ENCODE measurements around the gene SEMA5B. TPM values are rescaled to one million over a fixed set of nuclear protein-coding genes. Genes with fewer than 3 reads are reported as not detected.

Gene SEMA5B
- total RNA-seq, 1 experiment from 2014 or later: not detected

DNA sequence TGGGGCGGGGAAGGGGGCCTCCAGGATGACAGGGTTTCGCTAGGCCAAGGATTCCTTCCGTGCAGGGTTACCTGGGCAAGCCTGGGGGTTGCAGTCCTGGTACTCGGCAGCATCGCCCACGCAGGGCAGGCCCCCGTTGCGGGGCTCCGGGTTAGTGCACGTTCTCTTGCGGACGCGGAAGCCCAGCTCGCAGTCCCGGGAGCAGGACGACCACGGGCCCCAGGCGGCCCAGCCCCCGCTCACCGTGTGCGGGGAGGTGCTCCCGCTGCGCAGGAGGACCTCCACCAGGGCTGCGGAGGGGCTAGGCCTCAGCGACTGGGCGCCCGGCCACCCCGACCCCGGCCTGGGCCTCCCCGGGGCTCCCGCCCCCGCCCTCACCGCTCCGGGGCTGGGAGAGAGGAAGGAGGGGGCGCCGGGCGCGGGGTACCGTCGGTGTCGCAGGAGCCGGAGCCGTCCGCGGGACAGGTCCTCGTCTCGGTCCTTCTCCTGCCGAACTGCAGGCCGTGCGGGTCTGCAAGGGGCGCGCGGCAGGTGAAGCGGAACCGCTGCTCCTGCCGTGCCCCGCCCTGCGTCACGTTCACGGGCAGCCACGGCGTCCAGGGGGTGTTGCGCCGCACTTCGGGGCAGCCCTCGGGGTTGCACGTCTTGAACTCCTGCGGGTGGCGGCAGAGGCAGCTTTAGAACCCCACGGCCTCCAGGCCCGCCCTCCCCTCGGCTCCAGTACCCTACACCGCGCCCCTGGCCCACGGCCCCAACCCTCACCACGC lies 114.6 kb downstream of the SEMA5B start:
- POLR2A ChIA-PET (ENCODE audit: unreplicated experiment): no interaction called here
- H3K4me2 ChIP-seq: no peak overlapping the region
- BruUV-seq (replicated peaks): no TSS peak
- DNase-seq: no peak
- H4K20me1 ChIP-seq (ENCODE audit: insufficient read depth): no peaks in the 10 kb centered on the region
- no peak overlapping the region for H3K27ac ChIP-seq
- no peaks in the 10 kb centered on the region for H3K36me3 ChIP-seq (ENCODE audit: low read depth)
- no peaks in the 10 kb centered on the region for H3K4me1 ChIP-seq (replicated peaks; ENCODE audit: insufficient read depth)
- TF ChIP-seq, protein P1, sequence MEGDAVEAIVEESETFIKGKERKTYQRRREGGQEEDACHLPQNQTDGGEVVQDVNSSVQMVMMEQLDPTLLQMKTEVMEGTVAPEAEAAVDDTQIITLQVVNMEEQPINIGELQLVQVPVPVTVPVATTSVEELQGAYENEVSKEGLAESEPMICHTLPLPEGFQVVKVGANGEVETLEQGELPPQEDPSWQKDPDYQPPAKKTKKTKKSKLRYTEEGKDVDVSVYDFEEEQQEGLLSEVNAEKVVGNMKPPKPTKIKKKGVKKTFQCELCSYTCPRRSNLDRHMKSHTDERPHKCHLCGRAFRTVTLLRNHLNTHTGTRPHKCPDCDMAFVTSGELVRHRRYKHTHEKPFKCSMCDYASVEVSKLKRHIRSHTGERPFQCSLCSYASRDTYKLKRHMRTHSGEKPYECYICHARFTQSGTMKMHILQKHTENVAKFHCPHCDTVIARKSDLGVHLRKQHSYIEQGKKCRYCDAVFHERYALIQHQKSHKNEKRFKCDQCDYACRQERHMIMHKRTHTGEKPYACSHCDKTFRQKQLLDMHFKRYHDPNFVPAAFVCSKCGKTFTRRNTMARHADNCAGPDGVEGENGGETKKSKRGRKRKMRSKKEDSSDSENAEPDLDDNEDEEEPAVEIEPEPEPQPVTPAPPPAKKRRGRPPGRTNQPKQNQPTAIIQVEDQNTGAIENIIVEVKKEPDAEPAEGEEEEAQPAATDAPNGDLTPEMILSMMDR (conservative IDR thresholded peaks at IDR 0.05): no peak
- no peak overlapping the region for H2AFZ ChIP-seq
- intact Hi-C loops (cut with micrococcal nuclease; ENCODE audit: unreplicated experiment): no loop called here
- H3K9me2 ChIP-seq (ENCODE audit: insufficient read depth): no peaks in the 10 kb centered on the region
- H3K27me3 ChIP-seq (ENCODE audit: insufficient read depth, low read depth): no peaks in the 10 kb centered on the region; the same call in 1 of the 2 replicates
- H3F3A ChIP-seq (ENCODE audit: insufficient read depth, low read depth): no peaks in the 10 kb centered on the region
- no peaks in the 10 kb centered on the region for H3K9me3 ChIP-seq (ENCODE audit: insufficient read depth, low read depth)
- no peak overlapping the region for H3K4me3 ChIP-seq
- CTCF ChIA-PET: no interaction called here
- no peaks in the 10 kb centered on the region for H3K79me2 ChIP-seq (ENCODE audit: low read depth)

DNA sequence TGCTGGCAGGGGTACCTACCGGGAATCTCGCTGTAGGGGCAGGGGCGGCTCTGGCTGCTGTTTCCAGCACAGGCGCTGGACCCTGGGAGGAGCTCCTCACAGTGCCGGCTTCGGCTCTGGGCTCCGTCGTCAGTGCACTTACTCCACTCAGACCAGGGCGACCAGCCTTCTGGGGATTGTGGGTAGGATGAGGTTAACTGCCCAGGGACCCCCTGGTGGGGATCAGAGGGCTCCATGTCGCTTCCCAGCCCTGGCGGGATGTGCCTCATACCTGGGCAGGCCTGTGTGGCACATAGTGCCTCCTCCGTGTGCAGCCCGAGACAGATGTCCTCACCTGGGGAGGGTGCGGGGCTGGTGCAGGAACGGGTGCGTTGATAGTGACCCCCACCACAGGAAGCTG lies 115.7 kb downstream of the SEMA5B start:
- Histone ChIP-seq H2AFZ (no peak overlapping the region), H3K4me1 (replicated peaks; ENCODE audit: insufficient read depth) (no peaks in the 10 kb centered on the region), H3F3A (ENCODE audit: insufficient read depth, low read depth) (no peaks in the 10 kb centered on the region), H3K9me2 (ENCODE audit: insufficient read depth) (no peaks in the 10 kb centered on the region), H3K9me3 (ENCODE audit: insufficient read depth, low read depth) (no peaks in the 10 kb centered on the region), H3K27ac (no peak overlapping the region), H3K36me3 (ENCODE audit: low read depth) (no peaks in the 10 kb centered on the region), H3K4me3 (no peak overlapping the region), H3K79me2 (ENCODE audit: low read depth) (no peaks in the 10 kb centered on the region), H3K4me2 (no peak overlapping the region), H4K20me1 (ENCODE audit: insufficient read depth) (no peaks in the 10 kb centered on the region), H3K27me3 (ENCODE audit: insufficient read depth, low read depth) (no peaks in the 10 kb centered on the region; the same call in 1 of the 2 replicates)
- BruUV-seq (replicated peaks): no TSS peak
- CTCF ChIA-PET: no interaction called here
- POLR2A ChIA-PET (ENCODE audit: unreplicated experiment): no interaction called here
- no peak for DNase-seq
- TF ChIP-seq, protein P1 (conservative IDR thresholded peaks at IDR 0.05): no peak
- TF ChIP-seq EZH2 (IDR thresholded peaks at IDR 0.05; ENCODE audit: low read depth): no peak
- intact Hi-C loops (cut with micrococcal nuclease; ENCODE audit: unreplicated experiment): no loop called here

DNA sequence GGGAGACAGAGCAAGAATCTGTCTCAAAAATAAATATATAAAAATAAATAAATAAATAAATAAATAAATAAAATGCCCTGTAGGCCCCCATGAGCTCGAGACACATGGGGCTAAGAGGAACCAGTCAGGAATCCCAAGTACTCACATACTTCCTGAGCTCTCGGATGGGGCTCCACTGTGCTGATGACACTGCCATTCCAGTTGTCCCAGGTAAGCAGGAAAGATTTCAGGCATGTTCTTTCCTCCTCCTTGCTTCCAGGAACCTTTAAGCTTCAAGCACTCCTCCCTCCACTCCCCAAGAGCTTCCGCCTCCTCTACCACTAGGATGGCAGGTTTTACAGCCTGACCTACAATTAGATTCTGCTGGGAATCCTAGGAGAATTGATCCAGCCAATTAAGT lies 119.3 kb downstream of the SEMA5B start:
- no TSS peak for BruUV-seq (replicated peaks)
- H3F3A ChIP-seq (ENCODE audit: insufficient read depth, low read depth): no peaks in the 10 kb centered on the region
- H4K20me1 ChIP-seq (ENCODE audit: insufficient read depth): no peaks in the 10 kb centered on the region
- CTCF ChIA-PET: no interaction called here
- H3K4me2 ChIP-seq: no peak overlapping the region
- no peaks in the 10 kb centered on the region for H3K9me2 ChIP-seq (ENCODE audit: insufficient read depth)
- no peaks in the 10 kb centered on the region for H3K79me2 ChIP-seq (ENCODE audit: low read depth)
- no peaks in the 10 kb centered on the region for H3K9me3 ChIP-seq (ENCODE audit: insufficient read depth, low read depth)
- no peak overlapping the region for H3K4me3 ChIP-seq
- POLR2A ChIA-PET (ENCODE audit: unreplicated experiment): no interaction called here
- DNase-seq: no peak
- TF ChIP-seq, protein P1 (conservative IDR thresholded peaks at IDR 0.05): no peak
- TF ChIP-seq EZH2 (IDR thresholded peaks at IDR 0.05; ENCODE audit: low read depth): no peak
- no peaks in the 10 kb centered on the region for H3K4me1 ChIP-seq (replicated peaks; ENCODE audit: insufficient read depth)
- H2AFZ ChIP-seq: no peak overlapping the region
- no peak overlapping the region for H3K27ac ChIP-seq
- H3K27me3 ChIP-seq (ENCODE audit: insufficient read depth, low read depth): no peaks in the 10 kb centered on the region
- no peaks in the 10 kb centered on the region for H3K36me3 ChIP-seq (ENCODE audit: low read depth)
- intact Hi-C loops (cut with micrococcal nuclease; ENCODE audit: unreplicated experiment): no loop called here

Measured in PC-9 (cell line).